Activated CD8-positive, alpha-beta T cell treated with anti-CD3 and anti-CD28 coated beads for 36 hours (primary cell): Measurements from ENCODE around the gene NUDCD3. TPM values are rescaled to one million over a fixed set of nuclear protein-coding genes. Genes with fewer than 3 reads are reported as not detected.
A peak's percentile ranks its signal among the peaks of the same experiment; 100 is the strongest.

Source experiments
- ATAC-seq: fragments of 200-7000 bp; cut with Tn5 transposase; one replicate; pipeline ENCODE4 v1.10.0; 2021; ENCODE audit warnings: mild to moderate bottlenecking, moderate library complexity
- CTCF ChIA-PET: fragments of 350-600 bp; sonication (Branson Sonifier 250); formaldehyde crosslinking; loops from one replicate; lab custom pipeline; 2021; ENCODE audit warnings: antibody characterized with exemption; lab: Charles Lee
- POLR2A ChIA-PET: fragments of 350-600 bp; sonication (Branson Sonifier 250); formaldehyde crosslinking; loops from one replicate; lab custom pipeline; 2021; ENCODE audit warnings: antibody characterized with exemption; lab: Charles Lee
- DNase-seq: peaks from one replicate; pipeline ENCODE4 v3.0.0-alpha.2; 2020
- H3K27ac Mint-ChIP-seq: one replicate; pipeline ENCODE4 v1.8.0; 2021; ENCODE audit warnings: mild to moderate bottlenecking, mixed read lengths
- H3K27me3 Mint-ChIP-seq: one replicate; pipeline ENCODE4 v1.8.0; 2021; ENCODE audit warnings: mixed read lengths
- H3K36me3 Mint-ChIP-seq: one replicate; pipeline ENCODE4 v1.8.0; 2021; ENCODE audit warnings: low read depth, mixed read lengths
- H3K4me1 Mint-ChIP-seq: one replicate; pipeline ENCODE4 v1.8.0; 2021; ENCODE audit warnings: low read depth, mixed read lengths
- H3K4me3 Mint-ChIP-seq: one replicate; pipeline ENCODE4 v1.8.0; 2021; ENCODE audit warnings: mild to moderate bottlenecking, moderate library complexity, mixed read lengths
- H3K9me3 Mint-ChIP-seq: one replicate; pipeline ENCODE4 v1.8.0; 2021; ENCODE audit warnings: mixed read lengths
- intact Hi-C: fragments of 100-400 bp; cut with micrococcal nuclease; formaldehyde crosslinking; loops from one replicate; pipeline ENCODE4 v1.10.0; 2022
- total RNA-seq, 2 experiments: library from RNA; stranded (reverse); gene quantifications; one replicate each; pipeline ENCODE4 v1.2.3, GENCODE V29; 2021
- TF ChIP-seq, protein P1 (sequence below): fragments of 200-600 bp; IDR thresholded peaks from one replicate; pipeline ENCODE4 v1.8.0; 2022; ENCODE audit warnings: antibody characterized with exemption, mild to moderate bottlenecking

Gene NUDCD3
- total RNA-seq, 2 experiments from 2014 or later: 102 to 107 TPM

DNA sequence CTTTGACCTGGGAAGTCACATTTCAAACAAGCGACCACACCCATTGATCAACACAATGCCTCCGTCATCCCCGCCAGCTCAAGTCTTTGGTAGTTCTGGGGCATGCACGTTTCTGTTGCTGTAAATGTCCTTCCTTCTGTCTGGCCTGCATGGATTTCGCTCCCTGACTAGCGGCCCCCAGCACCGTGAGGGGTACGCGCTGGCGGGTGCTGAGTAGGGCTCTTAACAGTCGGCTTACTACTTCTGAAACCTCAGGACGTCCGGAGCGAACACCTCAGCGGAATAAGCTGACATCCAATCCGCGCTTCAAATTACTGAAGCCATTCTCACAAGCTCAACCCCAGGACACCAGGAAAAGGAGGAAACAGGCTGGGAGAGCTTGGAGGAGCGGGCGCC lies 505 bp downstream of the NUDCD3 start:
- peak; percentile 56 for ATAC-seq
- POLR2A ChIA-PET: interaction anchor here (0.8 to 3.1 kb wide), 17 partner anchors 8 to 232 kb away, joined by 3 to 24 read pairs (median 4); no protein-coding TSS in a partner anchor
- no peaks in the 10 kb centered on the region for H3K9me3 Mint-ChIP-seq
- peaks cover 45% of the 10 kb centered on the region for H3K4me1 Mint-ChIP-seq
- CTCF ChIA-PET: interaction anchor here (0.6 to 5.4 kb wide), 7 partner anchors 10 to 76 kb away, joined by 3 to 25 read pairs (median 6); no protein-coding TSS in a partner anchor
- peak; percentile 59 for DNase-seq
- peak overlapping the region; percentile 97 for H3K27ac Mint-ChIP-seq
- H3K4me3 Mint-ChIP-seq: peak overlapping the region; percentile 92
- peaks cover 2% of the 10 kb centered on the region for H3K27me3 Mint-ChIP-seq
- peaks cover 26% of the 10 kb centered on the region for H3K36me3 Mint-ChIP-seq
- intact Hi-C loops: loop anchor here (5.0 kb wide), 1 partner anchor 147 kb away; no protein-coding TSS in a partner anchor
- TF ChIP-seq, protein P1, sequence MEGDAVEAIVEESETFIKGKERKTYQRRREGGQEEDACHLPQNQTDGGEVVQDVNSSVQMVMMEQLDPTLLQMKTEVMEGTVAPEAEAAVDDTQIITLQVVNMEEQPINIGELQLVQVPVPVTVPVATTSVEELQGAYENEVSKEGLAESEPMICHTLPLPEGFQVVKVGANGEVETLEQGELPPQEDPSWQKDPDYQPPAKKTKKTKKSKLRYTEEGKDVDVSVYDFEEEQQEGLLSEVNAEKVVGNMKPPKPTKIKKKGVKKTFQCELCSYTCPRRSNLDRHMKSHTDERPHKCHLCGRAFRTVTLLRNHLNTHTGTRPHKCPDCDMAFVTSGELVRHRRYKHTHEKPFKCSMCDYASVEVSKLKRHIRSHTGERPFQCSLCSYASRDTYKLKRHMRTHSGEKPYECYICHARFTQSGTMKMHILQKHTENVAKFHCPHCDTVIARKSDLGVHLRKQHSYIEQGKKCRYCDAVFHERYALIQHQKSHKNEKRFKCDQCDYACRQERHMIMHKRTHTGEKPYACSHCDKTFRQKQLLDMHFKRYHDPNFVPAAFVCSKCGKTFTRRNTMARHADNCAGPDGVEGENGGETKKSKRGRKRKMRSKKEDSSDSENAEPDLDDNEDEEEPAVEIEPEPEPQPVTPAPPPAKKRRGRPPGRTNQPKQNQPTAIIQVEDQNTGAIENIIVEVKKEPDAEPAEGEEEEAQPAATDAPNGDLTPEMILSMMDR: no peak

DNA sequence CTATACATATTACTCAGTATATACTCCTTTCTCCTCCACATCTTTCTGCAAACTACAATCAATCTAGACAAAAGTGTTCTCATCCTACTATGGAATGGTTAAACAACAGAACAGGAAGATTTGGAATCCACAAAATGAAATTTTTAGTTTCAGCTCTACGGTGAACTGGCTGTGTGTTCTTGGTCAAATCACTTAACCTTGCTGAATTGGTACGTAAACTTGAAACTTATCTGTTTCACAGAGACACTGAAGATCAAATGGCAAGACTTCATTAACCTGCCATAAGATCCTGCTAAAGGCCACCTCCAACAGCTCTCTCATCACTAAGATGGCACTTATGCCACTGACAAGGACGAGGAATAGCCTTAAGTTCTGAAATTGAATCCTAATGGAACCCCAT lies 1.5 kb downstream of the NUDCD3 start:
- ChIA-PET POLR2A (interaction anchor here (1.1 to 3.1 kb wide), 4 partner anchors 9 to 80 kb away, joined by 3 to 24 read pairs (median 8); no protein-coding TSS in a partner anchor), CTCF (interaction anchor here (1.4 to 5.4 kb wide), 4 partner anchors 9 to 77 kb away, joined by 3 to 25 read pairs (median 10); no protein-coding TSS in a partner anchor)
- Mint-ChIP-seq H3K36me3 (peaks cover 34% of the 10 kb centered on the region), H3K4me1 (peaks cover 51% of the 10 kb centered on the region), H3K4me3 (peak overlapping the region; percentile 92), H3K27ac (no peak overlapping the region), H3K9me3 (peaks cover 2% of the 10 kb centered on the region), H3K27me3 (no peaks in the 10 kb centered on the region)
- ATAC-seq (no peak), DNase-seq (no peak)
- intact Hi-C loops: loop anchor here (5.0 kb wide), 1 partner anchor 148 kb away; no protein-coding TSS in a partner anchor
- TF ChIP-seq, protein P1: no peak

GRCh38 chr7:44486693-44487092 lies 3.8 kb downstream of the NUDCD3 start:
- intact Hi-C loops: loop anchor here (5.0 kb wide), 1 partner anchor 151 kb away; no protein-coding TSS in a partner anchor
- Mint-ChIP-seq H3K4me1 (peaks cover 64% of the 10 kb centered on the region), H3K36me3 (peaks cover 54% of the 10 kb centered on the region), H3K9me3 (peaks cover 16% of the 10 kb centered on the region), H3K4me3 (no peak overlapping the region), H3K27me3 (no peaks in the 10 kb centered on the region), H3K27ac (peak overlapping the region; percentile 18)
- TF ChIP-seq, protein P1: no peak
- ATAC-seq (peak; percentile 22), DNase-seq (peak; percentile 24)
- ChIA-PET CTCF (interaction anchor here (1.2 to 1.9 kb wide), 3 partner anchors 9 to 24 kb away, joined by 3 to 7 read pairs (median 5); no protein-coding TSS in a partner anchor), POLR2A (no interaction called here)

DNA sequence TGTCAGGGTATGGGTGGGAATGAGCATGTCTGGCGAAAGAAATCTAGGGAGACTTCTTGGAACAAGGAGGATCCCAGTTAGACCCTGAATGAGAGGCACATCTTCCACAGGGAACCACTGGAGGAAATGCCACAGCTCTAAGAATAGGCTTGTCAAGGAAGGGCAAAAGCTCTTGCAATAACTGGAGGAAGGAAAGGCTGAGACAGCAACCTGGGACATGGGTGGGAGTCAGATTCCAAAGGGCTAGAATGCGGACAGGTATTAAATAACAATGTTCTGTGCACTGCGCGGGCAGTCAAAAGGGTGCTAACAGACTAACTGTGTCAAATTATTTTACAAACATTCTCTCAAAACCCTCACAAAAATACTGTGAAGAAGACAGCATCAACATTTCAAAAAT lies 4.5 kb downstream of the NUDCD3 start:
- CTCF ChIA-PET: interaction anchor here (1.7 to 1.9 kb wide), 2 partner anchors 9 to 23 kb away, joined by 5 to 7 read pairs; no protein-coding TSS in a partner anchor
- intact Hi-C loops: loop anchor here (5.0 kb wide), 1 partner anchor 151 kb away; no protein-coding TSS in a partner anchor
- TF ChIP-seq, protein P1: no peak
- DNase-seq: no peak
- H3K4me1 Mint-ChIP-seq: peaks cover 65% of the 10 kb centered on the region
- POLR2A ChIA-PET: no interaction called here
- H3K27me3 Mint-ChIP-seq: no peaks in the 10 kb centered on the region
- ATAC-seq: no peak
- no peak overlapping the region for H3K4me3 Mint-ChIP-seq
- H3K27ac Mint-ChIP-seq: no peak overlapping the region
- H3K36me3 Mint-ChIP-seq: peaks cover 61% of the 10 kb centered on the region
- peaks cover 16% of the 10 kb centered on the region for H3K9me3 Mint-ChIP-seq
